ENCODE results near the gene OTOGL. TPM values are rescaled to one million over a fixed set of nuclear protein-coding genes. Genes with fewer than 3 reads are reported as not detected.
A peak's percentile ranks its signal among the peaks of the same experiment; 100 is the strongest.

OTOGL gene
- total RNA-seq, 2 experiments from 2014 or later, result not detected

DNA sequence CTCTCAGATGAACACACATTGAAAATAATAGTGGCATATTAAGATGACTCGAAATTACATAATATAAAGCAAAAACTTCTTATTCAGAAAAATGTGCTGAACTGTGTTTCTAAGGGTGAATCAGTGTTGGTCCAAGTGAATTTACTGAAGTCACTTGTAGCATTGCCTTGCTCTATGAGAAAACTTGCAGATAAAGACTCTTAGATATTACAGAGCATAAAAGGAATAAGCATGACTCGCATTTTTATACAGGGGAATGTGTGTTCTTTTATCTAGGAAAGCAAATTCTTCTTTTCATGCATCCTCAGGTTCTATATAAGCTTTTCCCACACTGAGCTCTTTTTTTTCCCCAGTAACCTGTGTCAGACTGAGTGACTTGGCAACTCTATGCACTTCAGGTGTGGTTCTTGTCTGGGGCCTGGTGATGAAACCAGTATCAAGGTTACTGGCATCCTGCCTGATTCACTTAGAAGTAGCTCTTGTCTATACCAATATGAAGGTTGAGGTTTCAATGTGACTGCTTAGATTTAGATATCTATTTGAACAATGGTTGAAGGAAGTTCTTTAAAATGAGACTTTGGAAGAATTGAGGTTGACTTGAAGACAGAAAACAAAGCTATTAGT is 76.1 kb downstream of the OTOGL start:
- H3K4me3 Mint-ChIP-seq, result no peak overlapping the region
- H3K4me1 Mint-ChIP-seq, result peaks cover 14% of the 10 kb centered on the region
- H3K27ac Mint-ChIP-seq, result no peak overlapping the region
- H3K36me3 Mint-ChIP-seq (ENCODE audit: low read depth), result no peaks in the 10 kb centered on the region
- H3K9me3 Mint-ChIP-seq, result no peaks in the 10 kb centered on the region
- H3K27me3 Mint-ChIP-seq, result peaks cover 8% of the 10 kb centered on the region
- CTCF ChIA-PET, result no interaction called here
- no peak for DNase-seq
- POLR2A ChIA-PET, result no interaction called here

DNA sequence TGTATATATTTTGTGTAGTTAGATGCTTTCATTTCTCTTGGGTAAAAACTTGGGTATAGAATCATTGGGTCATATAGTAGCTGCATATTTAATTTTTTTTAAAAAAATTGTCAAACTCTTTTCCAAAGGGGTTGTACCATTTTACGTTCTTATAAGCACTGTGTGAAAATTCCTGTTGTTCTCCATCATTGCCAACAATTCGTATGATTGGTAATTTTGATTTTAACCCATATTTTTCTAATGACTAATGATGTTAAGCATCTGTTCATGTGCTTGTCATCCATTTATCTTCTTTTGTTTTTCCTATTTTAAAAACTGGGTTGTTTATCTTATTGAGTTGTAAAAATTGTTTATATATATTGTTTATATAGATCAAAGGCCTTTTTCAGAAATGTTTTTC is 77.4 kb downstream of the OTOGL start:
- H3K4me3 Mint-ChIP-seq, result no peak overlapping the region
- H3K4me1 Mint-ChIP-seq, result peaks cover 14% of the 10 kb centered on the region
- ChIA-PET CTCF (no interaction called here), POLR2A (no interaction called here)
- H3K36me3 Mint-ChIP-seq (ENCODE audit: low read depth), result no peaks in the 10 kb centered on the region
- no peak for DNase-seq
- peaks cover 8% of the 10 kb centered on the region for H3K27me3 Mint-ChIP-seq
- no peak overlapping the region for H3K27ac Mint-ChIP-seq
- no peaks in the 10 kb centered on the region for H3K9me3 Mint-ChIP-seq

DNA sequence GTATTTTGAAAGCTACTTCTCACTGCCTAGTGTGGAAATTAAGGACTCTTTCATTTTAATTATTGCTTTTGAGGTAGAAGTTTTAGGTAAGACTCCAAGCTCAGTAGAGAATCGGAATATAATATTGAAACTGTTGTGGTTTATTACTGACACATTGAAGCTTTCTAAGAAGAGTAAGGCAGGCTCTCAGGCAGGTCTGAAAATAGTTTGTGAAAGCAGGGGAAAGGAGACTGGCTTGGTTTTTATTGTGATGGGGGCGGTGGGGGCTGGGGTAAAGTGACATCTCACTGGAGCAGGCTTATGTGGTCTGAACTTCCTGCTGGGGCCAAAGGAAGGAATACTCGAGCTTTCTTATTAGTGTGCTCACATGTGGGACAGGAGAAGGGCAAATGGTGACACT is 79.5 kb downstream of the OTOGL start:
- POLR2A ChIA-PET, result interaction anchor here (0.6 kb wide), 1 partner anchor 591 kb away, joined by 3 read pairs; no protein-coding TSS in a partner anchor
- CTCF ChIA-PET, result no interaction called here
- Mint-ChIP-seq H3K27me3 (peaks cover under 1% of the 10 kb centered on the region), H3K27ac (no peak overlapping the region), H3K36me3 (ENCODE audit: low read depth) (no peaks in the 10 kb centered on the region), H3K4me1 (peaks cover 14% of the 10 kb centered on the region), H3K9me3 (no peaks in the 10 kb centered on the region), H3K4me3 (no peak overlapping the region)
- no peak for DNase-seq

DNA sequence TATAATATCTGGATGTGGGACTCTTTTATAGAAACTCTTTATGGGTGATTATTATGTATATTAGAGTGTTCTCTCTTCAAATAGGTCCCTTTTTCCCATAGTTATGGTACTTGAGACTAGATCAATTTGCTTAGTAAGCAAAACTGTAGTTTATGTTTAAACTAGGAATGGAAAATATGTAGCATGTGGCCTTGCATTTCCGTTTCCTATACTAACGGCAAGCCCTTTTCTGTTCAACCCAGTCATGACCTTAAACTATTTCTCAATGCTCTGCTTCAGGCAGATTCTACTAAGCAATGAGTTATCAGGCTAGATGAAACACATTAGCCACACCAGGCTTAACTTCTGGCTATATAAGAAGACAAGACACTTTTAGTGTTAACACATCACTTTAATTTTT is 84.6 kb downstream of the OTOGL start:
- ChIA-PET CTCF (no interaction called here), POLR2A (no interaction called here)
- DNase-seq, result no peak
- no peak overlapping the region for H3K27ac Mint-ChIP-seq
- H3K4me1 Mint-ChIP-seq, result peaks cover 16% of the 10 kb centered on the region
- no peak overlapping the region for H3K4me3 Mint-ChIP-seq
- no peaks in the 10 kb centered on the region for H3K27me3 Mint-ChIP-seq
- H3K36me3 Mint-ChIP-seq (ENCODE audit: low read depth), result no peaks in the 10 kb centered on the region
- H3K9me3 Mint-ChIP-seq, result no peaks in the 10 kb centered on the region

DNA sequence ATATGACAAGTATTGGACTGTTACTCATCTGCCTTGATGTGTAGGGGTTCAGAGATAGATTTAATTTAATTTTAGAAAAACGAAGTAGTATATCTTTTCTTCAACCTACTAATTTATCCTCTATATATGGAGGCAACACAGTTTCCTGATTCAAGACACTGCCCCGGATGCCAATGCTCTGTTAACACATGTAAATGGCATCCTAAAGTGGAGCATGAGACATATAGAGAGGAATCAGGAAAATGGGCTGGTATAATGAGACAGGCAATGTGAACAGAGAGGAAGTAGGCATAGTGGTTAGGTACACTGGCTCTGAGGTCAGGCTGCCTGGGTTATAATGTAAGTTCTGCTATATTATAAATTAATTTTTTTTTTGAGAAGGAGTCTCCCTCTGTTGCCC is 85.6 kb downstream of the OTOGL start:
- Mint-ChIP-seq H3K27me3 (no peaks in the 10 kb centered on the region), H3K9me3 (no peaks in the 10 kb centered on the region), H3K4me1 (peaks cover 12% of the 10 kb centered on the region), H3K36me3 (ENCODE audit: low read depth) (no peaks in the 10 kb centered on the region), H3K27ac (no peak overlapping the region), H3K4me3 (no peak overlapping the region)
- ChIA-PET CTCF (no interaction called here), POLR2A (no interaction called here)
- DNase-seq, result no peak

DNA sequence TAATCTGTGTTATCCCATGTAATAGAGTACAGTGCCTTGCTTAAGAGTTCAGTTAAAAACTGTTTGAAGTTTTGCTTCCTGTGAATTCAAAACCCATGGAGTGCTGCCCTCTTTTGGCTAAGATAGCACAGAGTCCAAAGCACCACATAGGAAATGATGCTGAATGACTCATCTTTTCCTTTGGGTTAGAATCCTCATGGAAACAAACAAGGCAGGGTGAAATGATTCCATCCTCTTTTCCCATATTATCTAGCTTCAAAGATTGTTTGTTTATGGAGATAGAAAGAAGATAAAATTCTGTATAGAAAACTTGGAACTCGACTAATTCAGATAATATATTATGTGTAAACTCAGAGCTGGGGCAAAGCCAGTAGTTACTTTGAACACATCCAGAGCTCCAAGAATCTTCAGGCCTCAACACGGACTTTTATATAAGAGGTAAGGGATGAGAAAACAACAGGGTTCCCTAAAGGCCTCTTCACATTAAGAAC is 87.4 kb downstream of the OTOGL start:
- no peak overlapping the region for H3K4me3 Mint-ChIP-seq
- H3K27me3 Mint-ChIP-seq, result no peaks in the 10 kb centered on the region
- H3K36me3 Mint-ChIP-seq (ENCODE audit: low read depth), result no peaks in the 10 kb centered on the region
- DNase-seq, result peak; percentile 55
- no peaks in the 10 kb centered on the region for H3K9me3 Mint-ChIP-seq
- peaks cover 12% of the 10 kb centered on the region for H3K4me1 Mint-ChIP-seq
- ChIA-PET POLR2A (no interaction called here), CTCF (no interaction called here)
- no peak overlapping the region for H3K27ac Mint-ChIP-seq

DNA sequence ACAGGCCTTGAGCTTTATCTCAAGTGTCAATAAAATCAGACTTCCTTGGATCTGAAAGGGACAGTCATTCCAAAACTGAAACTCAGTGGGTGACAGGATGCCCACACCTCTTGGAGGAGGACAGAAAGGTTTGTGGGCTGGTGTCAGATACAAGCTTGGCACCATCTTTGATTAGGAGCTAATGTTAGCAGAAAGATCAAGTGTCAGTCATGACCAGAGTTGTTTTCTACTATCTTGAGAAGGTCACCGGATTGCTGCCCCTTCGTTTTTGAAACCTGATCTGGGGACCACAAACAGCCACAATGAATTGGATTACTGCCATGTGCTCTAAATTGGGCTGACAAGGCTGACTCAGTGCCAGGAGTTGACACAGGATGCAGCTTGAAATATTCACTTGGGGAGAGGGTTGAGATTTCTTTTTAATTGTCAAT is 88.3 kb downstream of the OTOGL start:
- POLR2A ChIA-PET, result no interaction called here
- DNase-seq, result peak; percentile 22
- no peak overlapping the region for H3K27ac Mint-ChIP-seq
- CTCF ChIA-PET, result no interaction called here
- H3K36me3 Mint-ChIP-seq (ENCODE audit: low read depth), result no peaks in the 10 kb centered on the region
- H3K4me3 Mint-ChIP-seq, result no peak overlapping the region
- no peaks in the 10 kb centered on the region for H3K9me3 Mint-ChIP-seq
- no peaks in the 10 kb centered on the region for H3K27me3 Mint-ChIP-seq
- peaks cover 12% of the 10 kb centered on the region for H3K4me1 Mint-ChIP-seq

DNA sequence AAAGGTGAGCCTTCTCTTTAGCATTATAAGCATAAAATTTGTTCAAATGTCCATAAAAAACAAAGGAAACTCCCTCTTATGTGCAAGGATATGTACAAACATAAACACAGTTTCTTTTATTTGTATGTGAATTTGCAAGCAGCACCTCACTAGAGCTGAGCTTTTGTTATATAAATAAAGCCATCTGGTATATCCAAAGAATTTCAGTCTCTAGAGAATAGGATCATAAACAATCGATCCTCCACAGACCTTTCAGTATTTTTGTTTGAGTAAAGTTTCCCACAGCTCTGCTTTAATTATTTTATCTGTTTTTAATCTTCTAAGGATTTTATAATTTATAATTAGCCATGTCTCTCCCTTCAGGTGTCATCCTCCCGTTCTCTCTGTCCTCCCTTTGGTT is 89.2 kb downstream of the OTOGL start:
- ChIA-PET CTCF (interaction anchor here (1.1 kb wide), 1 partner anchor 305 kb away, joined by 3 read pairs; no protein-coding TSS in a partner anchor), POLR2A (no interaction called here)
- H3K27me3 Mint-ChIP-seq, result no peaks in the 10 kb centered on the region
- H3K27ac Mint-ChIP-seq, result no peak overlapping the region
- no peak overlapping the region for H3K4me3 Mint-ChIP-seq
- no peak for DNase-seq
- H3K4me1 Mint-ChIP-seq, result peaks cover 12% of the 10 kb centered on the region
- H3K9me3 Mint-ChIP-seq, result no peaks in the 10 kb centered on the region
- no peaks in the 10 kb centered on the region for H3K36me3 Mint-ChIP-seq (ENCODE audit: low read depth)

DNA sequence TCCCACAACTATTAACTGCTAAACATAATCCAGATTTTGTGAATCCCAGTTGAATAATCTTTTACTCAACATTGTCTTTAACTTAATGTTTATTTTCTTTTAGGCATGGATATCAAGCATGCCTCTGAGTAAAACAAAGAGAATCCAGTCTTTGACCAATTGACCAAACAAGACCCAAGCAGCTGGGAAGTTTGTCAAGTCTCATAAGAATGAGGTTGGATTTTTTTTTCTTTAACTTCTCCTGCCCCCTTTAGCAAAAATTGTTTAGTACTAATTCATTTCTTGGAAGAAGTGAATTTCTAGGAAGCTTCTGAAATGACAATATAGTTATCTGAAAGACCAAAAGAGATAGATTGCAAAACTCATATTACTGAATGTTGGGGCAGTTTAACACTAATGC is 89.9 kb downstream of the OTOGL start:
- ChIA-PET POLR2A (no interaction called here), CTCF (interaction anchor here (1.1 kb wide), 1 partner anchor 306 kb away, joined by 3 read pairs; no protein-coding TSS in a partner anchor)
- DNase-seq, result no peak
- Mint-ChIP-seq H3K36me3 (ENCODE audit: low read depth) (no peaks in the 10 kb centered on the region), H3K27me3 (no peaks in the 10 kb centered on the region), H3K9me3 (no peaks in the 10 kb centered on the region), H3K27ac (no peak overlapping the region), H3K4me1 (peaks cover 12% of the 10 kb centered on the region), H3K4me3 (no peak overlapping the region)

DNA sequence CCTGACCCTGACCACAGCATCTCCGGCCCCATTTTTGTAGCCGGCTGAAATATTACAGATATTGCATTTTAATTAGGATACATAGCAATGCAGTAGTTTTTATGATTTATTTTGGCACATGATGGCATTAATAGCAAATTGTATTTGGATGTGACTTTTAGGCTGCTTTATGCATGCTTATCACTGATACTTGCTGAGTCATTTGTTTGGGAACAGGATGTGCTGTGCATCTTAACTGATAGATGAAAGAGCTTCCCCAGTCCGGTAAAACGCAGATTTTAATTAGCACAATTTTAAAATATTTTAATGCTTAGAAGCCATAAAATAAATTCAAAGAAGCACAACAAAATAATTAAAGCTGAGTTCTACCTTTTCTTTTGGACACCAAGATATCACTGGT is 90.7 kb downstream of the OTOGL start:
- ChIA-PET POLR2A (no interaction called here), CTCF (no interaction called here)
- Mint-ChIP-seq H3K4me3 (no peak overlapping the region), H3K27me3 (no peaks in the 10 kb centered on the region), H3K4me1 (peaks cover 12% of the 10 kb centered on the region), H3K9me3 (no peaks in the 10 kb centered on the region), H3K36me3 (ENCODE audit: low read depth) (no peaks in the 10 kb centered on the region), H3K27ac (no peak overlapping the region)
- no peak for DNase-seq

DNA sequence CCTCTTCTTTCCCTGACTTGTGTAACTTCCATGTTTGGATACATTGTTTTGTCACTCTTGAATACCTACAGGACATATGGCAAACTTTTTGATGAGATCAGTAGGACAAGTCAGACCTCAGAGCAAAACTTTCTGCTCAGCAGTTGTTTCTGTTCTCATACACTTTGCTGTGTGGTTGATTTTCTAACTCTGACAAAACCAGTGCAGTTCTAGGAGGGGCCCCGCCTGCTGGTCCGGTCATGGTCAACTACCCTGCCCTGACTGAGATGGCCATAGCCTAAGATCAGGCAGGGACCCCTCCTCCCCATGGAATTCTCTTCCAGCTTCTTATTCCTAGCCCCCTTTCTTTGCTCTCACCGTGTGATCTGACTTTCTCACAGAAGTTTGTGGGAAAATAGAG is 92.8 kb downstream of the OTOGL start:
- CTCF ChIA-PET, result interaction anchor here (1.6 kb wide), 1 partner anchor 10 kb away, joined by 3 read pairs; no protein-coding TSS in a partner anchor
- POLR2A ChIA-PET, result no interaction called here
- H3K4me3 Mint-ChIP-seq, result no peak overlapping the region
- H3K36me3 Mint-ChIP-seq (ENCODE audit: low read depth), result no peaks in the 10 kb centered on the region
- DNase-seq, result no peak
- H3K27ac Mint-ChIP-seq, result no peak overlapping the region
- H3K27me3 Mint-ChIP-seq, result peaks cover 4% of the 10 kb centered on the region
- H3K4me1 Mint-ChIP-seq, result peaks cover 10% of the 10 kb centered on the region
- H3K9me3 Mint-ChIP-seq, result no peaks in the 10 kb centered on the region

DNA sequence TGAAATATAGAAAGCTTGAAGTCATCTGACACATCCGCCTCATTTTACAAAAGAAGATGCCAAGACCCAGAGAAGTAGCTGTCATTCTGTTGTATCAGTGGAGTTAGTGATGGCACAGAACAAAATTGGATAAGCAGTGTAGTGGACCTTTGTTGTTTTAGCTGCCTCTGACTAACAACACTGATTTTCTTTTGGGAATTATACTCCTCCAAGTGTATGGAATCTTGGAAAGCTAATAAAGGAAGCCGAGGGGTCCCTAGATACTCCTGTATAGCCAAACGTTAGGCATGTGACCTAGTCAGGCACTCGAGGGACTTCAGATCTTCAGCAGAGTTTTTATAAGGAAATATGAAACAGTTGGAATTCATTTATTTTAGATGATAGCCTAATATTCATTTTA is 94.5 kb downstream of the OTOGL start:
- no peak for DNase-seq
- H3K4me1 Mint-ChIP-seq, result no peaks in the 10 kb centered on the region
- peaks cover 7% of the 10 kb centered on the region for H3K27me3 Mint-ChIP-seq
- POLR2A ChIA-PET, result no interaction called here
- H3K27ac Mint-ChIP-seq, result no peak overlapping the region
- no peak overlapping the region for H3K4me3 Mint-ChIP-seq
- no peaks in the 10 kb centered on the region for H3K36me3 Mint-ChIP-seq (ENCODE audit: low read depth)
- H3K9me3 Mint-ChIP-seq, result no peaks in the 10 kb centered on the region
- CTCF ChIA-PET, result no interaction called here

DNA sequence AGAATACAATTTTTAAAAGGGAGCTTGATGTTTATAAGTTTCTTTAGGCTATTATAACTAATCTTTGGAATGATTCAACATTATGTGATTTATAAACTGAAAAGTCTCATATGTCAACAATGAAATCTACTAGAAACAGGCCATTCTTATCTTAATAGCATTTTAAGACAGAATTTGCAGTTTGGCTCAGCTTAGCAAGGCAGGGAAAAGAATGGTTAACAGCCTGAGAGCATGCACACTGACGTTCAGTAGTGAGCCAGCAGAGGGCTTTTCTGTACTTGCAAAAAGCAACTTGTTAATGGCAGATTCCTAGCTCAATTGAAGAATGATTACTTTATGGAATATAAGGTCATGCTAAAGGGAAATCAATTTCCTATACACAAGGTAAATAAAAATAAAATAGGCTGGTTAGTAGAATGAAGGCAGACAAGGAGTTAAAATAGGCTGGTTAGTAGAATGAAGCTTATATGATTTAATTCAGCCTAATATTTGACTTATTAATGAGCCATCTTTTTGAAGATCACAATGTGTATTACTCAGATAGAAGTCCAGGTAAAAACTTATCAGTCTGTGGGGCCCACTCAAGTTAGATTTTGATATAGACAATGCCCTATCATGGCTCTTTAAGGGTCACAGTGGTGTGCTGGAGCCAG is 95.9 kb downstream of the OTOGL start:
- H3K27me3 Mint-ChIP-seq, result peaks cover 7% of the 10 kb centered on the region
- H3K4me3 Mint-ChIP-seq, result no peak overlapping the region
- no peak for DNase-seq
- no peaks in the 10 kb centered on the region for H3K36me3 Mint-ChIP-seq (ENCODE audit: low read depth)
- CTCF ChIA-PET, result no interaction called here
- POLR2A ChIA-PET, result no interaction called here
- no peaks in the 10 kb centered on the region for H3K9me3 Mint-ChIP-seq
- no peak overlapping the region for H3K27ac Mint-ChIP-seq
- H3K4me1 Mint-ChIP-seq, result no peaks in the 10 kb centered on the region

DNA sequence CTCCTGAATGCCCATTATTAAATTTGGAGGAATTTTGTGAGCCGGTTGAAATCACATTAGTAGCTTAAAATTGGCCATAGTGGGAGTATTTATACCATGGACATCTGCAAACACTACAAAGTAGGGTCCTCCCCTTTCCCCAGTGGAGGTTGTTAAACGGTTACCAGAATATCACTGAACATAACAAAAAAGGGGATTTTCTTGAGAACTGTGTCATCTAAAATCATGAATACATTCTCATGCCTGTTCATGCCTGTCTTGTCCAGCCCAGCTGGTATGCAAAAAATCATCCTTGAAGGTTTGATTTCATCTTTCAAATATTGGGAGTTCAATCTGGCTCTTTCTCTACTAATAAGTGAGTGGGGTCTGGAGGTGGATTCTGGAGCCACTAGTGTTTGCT is 96.4 kb downstream of the OTOGL start:
- no peak for DNase-seq
- Mint-ChIP-seq H3K4me3 (no peak overlapping the region), H3K9me3 (no peaks in the 10 kb centered on the region), H3K27me3 (peaks cover 7% of the 10 kb centered on the region), H3K36me3 (ENCODE audit: low read depth) (no peaks in the 10 kb centered on the region), H3K27ac (no peak overlapping the region), H3K4me1 (no peaks in the 10 kb centered on the region)
- ChIA-PET CTCF (no interaction called here), POLR2A (no interaction called here)

All from activated CD4-positive, alpha-beta T cell treated with anti-CD3 and anti-CD28 coated beads, Interleukin-2, amount 10 ng/mL, durations not matched to agents 7 days and 5 days (primary cell).